H7 (cell line): Measurements from ENCODE around the gene ANOS1. TPM values are rescaled to one million over a fixed set of nuclear protein-coding genes. Genes with fewer than 3 reads are reported as not detected.

Experiments
- DNase-seq: peaks from one replicate; pipeline ENCODE4 v3.0.0; 2012
- H3K27me3 ChIP-seq: 2 replicates; pipeline ENCODE4 v1.6.0; 2011; ENCODE audit warnings: mild to moderate bottlenecking, low read length; ENCODE audit not compliant: control insufficient read depth, insufficient read depth
- H3K36me3 ChIP-seq: replicated peaks from 2 replicates; pipeline ENCODE4 v1.5.1; 2011; ENCODE audit warnings: low read length; ENCODE audit not compliant: control insufficient read depth, insufficient read depth
- H3K4me3 ChIP-seq: 2 replicates; pipeline ENCODE4 v1.5.1; 2011; ENCODE audit warnings: low read depth, mild to moderate bottlenecking, control low read depth, low read length, moderate library complexity; ENCODE audit not compliant: insufficient read depth
- total RNA-seq: library from RNA; depleted of rRNA; stranded (reverse); fragments of >200 nt; shearing (Covaris generic); gene quantifications from 2 replicates; pipeline ENCODE4 v1.2.3, GENCODE V29; 2014

The ANOS1 gene
- total RNA-seq, 1 experiment from 2014 or later = 70.8 TPM

DNA sequence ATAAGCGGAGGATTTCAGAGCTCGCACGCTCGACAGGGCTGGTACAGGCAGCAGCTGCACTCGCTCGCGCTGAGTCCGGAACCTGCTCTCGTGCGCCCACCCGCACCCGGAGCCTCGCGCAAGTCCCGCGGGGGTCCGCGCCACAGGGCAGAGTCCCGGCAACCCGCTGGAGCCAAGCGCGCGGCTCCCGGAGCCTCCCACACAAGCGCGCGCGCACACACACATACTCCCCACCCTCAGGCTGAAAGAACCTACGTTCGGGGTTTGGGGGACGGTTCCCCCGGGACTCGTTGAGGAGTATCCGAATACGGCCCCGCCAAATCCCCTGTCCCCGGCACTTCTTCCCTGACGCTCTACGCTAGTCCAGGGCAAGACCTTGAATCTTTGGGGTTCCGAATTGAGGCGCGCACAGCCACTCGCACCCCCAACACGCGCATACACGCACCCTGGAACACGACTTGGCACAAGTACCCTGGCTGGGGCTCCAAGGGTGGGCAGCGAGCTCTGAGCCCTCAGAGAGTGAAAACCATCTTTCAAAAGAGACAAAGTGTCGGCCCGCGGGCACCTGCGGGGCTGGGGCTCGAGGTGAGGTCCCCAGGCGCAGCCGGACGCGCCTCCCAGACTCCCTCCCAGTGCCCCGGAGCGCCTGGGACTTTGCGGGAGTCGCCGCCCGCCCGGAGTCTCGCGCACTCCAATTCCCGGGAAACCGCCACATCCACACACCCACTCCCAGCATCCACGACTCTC is 952 bp downstream of the ANOS1 start:
- peaks cover 1% of the 10 kb centered on the region; the same call in 1 of the 2 replicates for H3K36me3 ChIP-seq
- DNase-seq = peak; percentile 67
- peak overlapping the region; percentile 83 for H3K4me3 ChIP-seq
- H3K27me3 ChIP-seq = peaks cover 46% of the 10 kb centered on the region

DNA sequence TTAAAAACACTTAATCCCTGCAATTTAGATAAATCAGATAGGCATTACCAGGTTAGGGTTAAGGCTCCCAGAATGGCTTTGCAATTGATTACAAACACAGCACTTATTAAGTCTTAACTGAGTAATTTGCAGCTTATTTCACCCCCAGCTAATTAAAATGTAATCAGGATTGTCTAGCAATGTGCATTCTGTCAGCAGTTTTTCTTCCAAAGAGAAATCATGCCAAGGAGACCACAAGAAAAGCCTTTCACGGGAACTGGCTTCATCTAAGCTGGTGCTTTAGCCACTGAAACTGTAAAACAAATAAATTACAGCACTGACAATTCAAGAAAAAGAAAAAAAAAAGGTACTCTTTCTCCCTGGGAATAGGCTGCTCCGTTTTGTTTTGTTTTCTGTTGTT is 2.1 kb downstream of the ANOS1 start:
- peaks cover 1% of the 10 kb centered on the region; the same call in 1 of the 2 replicates for H3K36me3 ChIP-seq
- no peak for DNase-seq
- peak overlapping the region; percentile 83; the same call in 1 of the 2 replicates for H3K4me3 ChIP-seq
- H3K27me3 ChIP-seq = peaks cover 46% of the 10 kb centered on the region

DNA sequence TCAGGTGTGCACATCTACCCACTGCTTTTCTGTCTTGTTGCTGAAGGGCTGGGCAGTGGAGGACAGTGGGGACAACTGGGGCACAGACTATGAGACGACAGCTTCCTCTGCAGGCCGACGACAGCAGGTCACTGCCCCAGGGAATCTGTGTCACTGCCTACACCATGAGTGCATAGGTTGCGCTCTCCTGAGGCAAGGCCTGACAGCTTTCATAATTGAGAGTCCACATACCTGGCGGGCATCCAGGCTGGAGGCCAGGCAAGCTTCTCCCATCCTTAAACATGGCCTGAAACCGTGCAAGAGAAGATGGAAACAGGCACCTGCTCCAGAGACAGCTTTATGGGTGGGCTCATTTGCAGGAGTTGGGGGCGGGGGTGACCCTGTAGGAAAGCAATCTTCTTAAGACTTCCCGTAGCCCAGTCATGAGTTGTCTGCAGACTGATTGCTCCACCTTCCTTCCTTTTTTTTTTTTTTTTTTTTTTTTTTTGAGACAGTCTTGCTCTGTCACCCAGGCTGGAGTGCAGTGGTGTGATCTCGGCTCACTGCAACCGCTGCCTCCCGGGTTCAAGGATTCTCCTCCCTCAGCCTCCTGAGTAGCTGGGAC is 2.9 kb downstream of the ANOS1 start:
- Histone ChIP-seq H3K4me3 (no peak overlapping the region), H3K36me3 (peaks cover 1% of the 10 kb centered on the region; the same call in 1 of the 2 replicates)
- DNase-seq = no peak

DNA sequence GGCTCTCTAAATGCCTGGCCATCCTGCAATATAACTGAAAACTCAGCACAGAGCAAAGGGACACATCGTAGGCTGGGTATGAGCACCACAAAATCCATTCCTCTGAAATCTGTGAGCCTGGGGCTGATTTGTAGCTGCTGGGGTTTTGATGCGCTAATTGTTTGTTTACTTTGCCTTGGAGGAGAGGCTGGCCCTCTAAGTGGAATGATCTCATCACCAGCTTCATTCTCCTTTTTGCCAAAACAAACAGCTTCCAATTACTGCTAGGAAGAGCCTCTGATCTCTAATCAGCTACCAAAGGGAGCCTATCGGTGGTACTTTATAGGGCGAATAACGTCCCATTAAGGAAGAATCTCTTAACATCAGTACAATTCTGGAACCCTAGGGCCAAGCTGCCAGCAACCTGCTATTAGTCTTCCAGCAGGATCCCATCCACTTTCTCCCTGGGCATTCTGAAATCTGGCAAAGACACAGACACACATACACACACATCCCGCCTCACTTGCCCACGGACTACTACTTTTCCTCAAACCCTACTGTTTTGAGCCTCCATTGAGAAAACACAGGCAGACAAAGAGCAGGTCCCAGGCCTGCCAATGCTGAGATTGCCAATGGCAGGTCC is 5.8 kb downstream of the ANOS1 start:
- no peak overlapping the region for H3K4me3 ChIP-seq

More for the DNA sequence above, 2.9 kb downstream of the ANOS1 start:
- H3K27me3 ChIP-seq = peaks cover 48% of the 10 kb centered on the region

DNA sequence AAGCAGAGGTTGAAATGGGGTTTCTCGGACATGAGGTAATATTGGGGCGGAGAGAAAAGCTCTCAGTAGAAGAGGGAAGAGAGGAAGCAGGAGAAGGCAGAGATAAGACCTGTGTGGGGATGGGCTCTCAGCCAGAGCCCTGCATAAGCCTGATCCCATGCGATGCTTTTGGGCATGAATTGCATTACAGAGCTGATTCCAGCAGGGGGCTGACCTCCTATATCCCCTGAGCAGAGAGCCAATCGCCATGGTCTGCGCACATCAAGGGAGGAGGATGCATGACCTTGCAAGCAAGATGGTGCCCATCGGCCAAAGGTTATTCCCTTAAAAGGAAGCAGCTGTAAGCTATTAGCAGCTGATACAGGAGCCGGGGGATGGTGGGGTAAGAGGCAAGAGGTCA is 7.6 kb downstream of the ANOS1 start:
- Histone ChIP-seq H3K36me3 (peaks cover 1% of the 10 kb centered on the region; the same call in 1 of the 2 replicates), H3K4me3 (no peak overlapping the region), H3K27me3 (peaks cover 27% of the 10 kb centered on the region)
- peak; percentile 69 for DNase-seq

More for the DNA sequence above, 5.8 kb downstream of the ANOS1 start:
- Histone ChIP-seq H3K36me3 (peaks cover 1% of the 10 kb centered on the region; the same call in 1 of the 2 replicates), H3K27me3 (peaks cover 40% of the 10 kb centered on the region)
- DNase-seq = no peak

DNA sequence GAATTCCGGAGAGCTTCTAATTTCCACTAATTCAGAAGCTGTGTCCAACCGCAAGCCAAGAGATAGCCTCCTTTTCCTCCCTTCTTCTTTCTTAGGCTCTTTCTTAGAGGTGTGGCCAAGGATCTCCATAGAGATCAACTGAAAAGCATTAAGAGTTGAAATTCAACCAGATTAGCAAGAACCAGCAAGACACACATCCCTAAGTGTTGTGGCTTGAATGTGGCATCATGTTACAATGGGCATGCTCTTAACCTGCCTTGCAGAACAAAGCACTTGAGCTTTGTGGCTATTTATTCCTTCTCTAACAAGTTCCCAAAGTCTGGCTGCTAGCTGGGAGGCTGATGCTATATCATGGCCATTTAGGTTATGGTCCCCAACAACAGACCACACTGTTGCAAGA is 10.4 kb downstream of the ANOS1 start:
- Histone ChIP-seq H3K36me3 (no peaks in the 10 kb centered on the region), H3K4me3 (no peak overlapping the region), H3K27me3 (peaks cover 5% of the 10 kb centered on the region)
- no peak for DNase-seq

DNA sequence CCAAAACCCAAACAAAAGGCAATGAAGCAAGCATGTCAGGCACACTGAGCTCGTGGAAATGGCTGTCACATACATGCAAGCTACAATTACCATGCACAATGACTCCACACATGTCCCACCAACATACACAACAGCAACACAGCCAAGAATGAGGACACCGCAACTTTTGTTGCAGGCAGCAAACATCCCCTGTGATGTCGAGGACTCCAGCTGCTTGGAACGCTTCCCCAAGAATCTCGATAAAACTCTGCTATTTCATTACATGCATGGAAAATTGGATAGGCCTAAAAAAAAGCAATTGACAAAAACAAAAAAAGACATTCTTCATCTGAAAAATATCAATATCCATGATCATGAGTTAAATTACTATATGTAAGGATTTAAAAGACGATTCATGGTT is 11.8 kb downstream of the ANOS1 start:
- Histone ChIP-seq H3K36me3 (no peaks in the 10 kb centered on the region), H3K27me3 (peaks cover 5% of the 10 kb centered on the region; the same call in 1 of the 2 replicates), H3K4me3 (no peak overlapping the region)
- no peak for DNase-seq

DNA sequence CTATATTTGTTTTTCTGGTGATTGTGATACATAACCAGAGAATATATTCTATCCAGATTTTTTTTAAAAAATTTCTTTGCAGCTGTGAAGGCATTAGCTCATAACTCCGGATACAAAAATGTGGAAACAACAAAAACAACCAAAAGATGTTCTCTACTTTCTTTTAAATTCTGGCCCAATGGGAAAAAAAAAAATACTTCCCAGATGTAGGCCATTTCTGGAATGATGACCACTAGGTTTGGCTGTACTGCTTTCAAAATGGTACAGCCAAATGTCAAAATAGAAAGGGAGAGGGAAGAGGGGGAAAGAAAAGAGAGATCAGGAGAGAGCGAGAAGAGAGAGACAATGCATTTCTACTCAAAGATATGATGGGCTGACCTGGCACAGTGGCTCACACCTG is 14.6 kb downstream of the ANOS1 start:
- Histone ChIP-seq H3K36me3 (no peaks in the 10 kb centered on the region; the same call in 1 of the 2 replicates), H3K27me3 (no peaks in the 10 kb centered on the region), H3K4me3 (no peak overlapping the region)
- DNase-seq = no peak

DNA sequence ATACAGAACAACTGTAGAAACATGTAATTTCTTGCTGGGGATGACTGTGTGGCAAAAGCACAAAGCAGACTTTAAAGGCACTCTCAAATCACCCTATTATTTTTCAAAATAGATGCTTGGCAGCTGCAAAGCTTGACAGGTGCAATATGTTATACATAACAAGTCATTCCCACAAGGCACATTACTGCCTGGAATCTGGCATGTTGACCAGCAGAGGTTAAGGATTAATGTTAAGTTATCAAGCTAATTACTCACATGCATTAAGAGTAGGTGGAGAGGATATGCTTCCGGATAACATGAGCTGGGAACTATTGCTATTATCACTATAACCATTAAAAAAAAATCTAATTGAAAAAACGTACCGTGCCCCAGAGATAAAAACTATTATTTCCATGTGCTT is 17.8 kb downstream of the ANOS1 start:
- Histone ChIP-seq H3K36me3 (no peaks in the 10 kb centered on the region; the same call in 1 of the 2 replicates), H3K27me3 (no peaks in the 10 kb centered on the region), H3K4me3 (no peak overlapping the region)
- no peak for DNase-seq

DNA sequence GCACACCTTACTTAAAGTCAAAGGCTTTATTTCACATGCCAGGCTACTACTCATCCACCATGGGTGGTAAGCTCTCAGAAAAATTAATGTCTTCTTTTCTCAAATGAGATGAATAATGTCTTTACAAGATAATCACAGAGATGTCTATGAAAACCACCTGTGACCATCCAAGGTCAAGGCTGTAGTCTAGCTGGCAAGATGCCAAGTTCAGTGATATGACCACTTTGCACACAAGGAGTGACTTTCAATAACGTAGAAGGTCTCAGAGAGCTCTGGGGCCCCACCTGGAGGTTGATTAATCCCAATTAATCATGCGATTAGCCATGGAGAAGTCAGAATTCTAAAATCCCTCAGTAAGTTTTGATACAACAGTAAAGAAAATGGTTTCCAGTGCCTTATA is 20.5 kb downstream of the ANOS1 start:
- Histone ChIP-seq H3K27me3 (no peaks in the 10 kb centered on the region), H3K4me3 (no peak overlapping the region), H3K36me3 (no peaks in the 10 kb centered on the region; the same call in 1 of the 2 replicates)
- DNase-seq = no peak

DNA sequence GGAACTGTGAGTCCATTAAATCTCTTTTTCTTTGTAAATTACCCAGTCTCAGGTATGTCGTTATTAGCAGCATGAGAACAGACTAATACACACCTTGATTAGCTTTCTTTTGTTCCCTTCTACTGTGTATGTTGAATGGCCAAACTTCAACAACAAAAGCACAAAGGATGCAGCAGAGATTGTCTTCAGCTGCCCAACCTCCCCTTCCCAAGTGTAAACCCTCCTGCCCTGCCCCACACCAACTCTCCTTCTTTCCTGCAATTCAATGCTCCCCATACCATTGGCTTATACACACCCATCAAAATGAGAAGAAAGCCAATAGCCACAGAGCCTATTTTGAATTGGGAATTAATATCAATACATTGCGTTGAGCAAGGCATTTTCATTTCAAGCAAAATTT is 27.8 kb downstream of the ANOS1 start:
- DNase-seq = no peak
- no peak overlapping the region for H3K4me3 ChIP-seq
- no peaks in the 10 kb centered on the region for H3K36me3 ChIP-seq
- H3K27me3 ChIP-seq = no peaks in the 10 kb centered on the region

DNA sequence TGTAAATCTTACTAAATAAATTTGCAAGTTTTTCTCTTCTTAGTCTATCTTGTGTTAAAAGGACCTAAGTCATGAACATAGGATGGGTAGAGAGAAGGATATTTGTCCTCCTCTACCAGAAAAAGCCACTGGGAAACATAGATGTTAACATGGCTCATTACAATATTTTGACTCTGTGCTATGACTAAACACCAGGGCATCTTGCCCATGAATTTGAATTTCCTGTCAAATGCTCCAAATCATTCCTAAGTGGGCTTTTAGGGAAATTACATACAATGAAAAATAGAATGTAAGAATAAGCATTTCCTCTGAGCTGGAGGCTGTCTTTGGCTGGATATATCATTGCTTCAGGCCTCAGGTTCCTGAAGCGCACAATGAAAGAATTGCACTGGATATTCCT is 39.1 kb downstream of the ANOS1 start:
- no peak for DNase-seq
- Histone ChIP-seq H3K4me3 (no peak overlapping the region), H3K36me3 (no peaks in the 10 kb centered on the region), H3K27me3 (no peaks in the 10 kb centered on the region)

DNA sequence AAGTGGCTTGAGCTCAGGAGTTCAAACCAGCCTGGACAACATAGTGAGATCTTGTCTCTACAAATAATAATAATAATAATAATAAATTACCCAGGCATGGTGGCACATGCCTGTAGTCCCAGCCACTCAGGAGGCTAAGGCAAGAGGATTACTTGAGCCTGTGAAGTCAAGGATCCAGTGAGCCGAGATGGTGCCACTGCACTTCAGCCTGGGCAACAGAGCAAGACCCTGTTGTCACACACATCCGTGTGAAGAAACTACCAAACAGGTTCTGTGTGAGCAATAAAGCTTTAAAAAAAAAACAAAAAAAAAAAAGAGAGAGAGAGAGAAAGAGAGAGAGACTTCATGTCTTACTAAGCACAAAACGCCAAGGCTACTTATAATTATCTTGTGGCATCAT is 42.5 kb downstream of the ANOS1 start:
- Histone ChIP-seq H3K27me3 (no peaks in the 10 kb centered on the region), H3K36me3 (no peaks in the 10 kb centered on the region), H3K4me3 (no peak overlapping the region)
- no peak for DNase-seq

DNA sequence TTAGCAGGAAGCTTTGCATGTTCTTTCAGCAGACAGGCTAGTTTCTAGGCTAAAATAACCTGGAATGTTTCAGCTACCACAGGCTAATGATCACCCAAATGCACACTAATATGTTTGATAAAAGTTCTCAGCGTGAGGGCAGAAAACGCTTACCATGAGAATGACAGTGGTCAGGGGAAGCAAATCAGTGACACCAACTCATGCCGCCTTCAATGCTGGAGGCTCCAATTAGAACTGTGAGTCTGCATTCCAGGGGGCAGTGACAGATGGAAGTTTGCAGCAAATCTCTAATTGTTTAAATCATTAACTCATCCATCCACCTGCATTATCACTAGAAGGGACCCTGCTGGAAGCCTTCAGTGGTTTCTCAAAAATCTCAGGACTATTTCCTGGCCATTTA is 43.2 kb downstream of the ANOS1 start:
- DNase-seq = peak; percentile 13
- Histone ChIP-seq H3K4me3 (no peak overlapping the region), H3K36me3 (no peaks in the 10 kb centered on the region), H3K27me3 (no peaks in the 10 kb centered on the region)
